UCSD-AML1 (cell line): ENCODE results near the gene CFAP99.

Experiments used
- DNase-seq: peaks from one replicate; lab custom pipeline; 2025; ENCODE audit not compliant: unreplicated experiment; lab: John Stamatoyannopoulos, UW

Gene CFAP99

DNA sequence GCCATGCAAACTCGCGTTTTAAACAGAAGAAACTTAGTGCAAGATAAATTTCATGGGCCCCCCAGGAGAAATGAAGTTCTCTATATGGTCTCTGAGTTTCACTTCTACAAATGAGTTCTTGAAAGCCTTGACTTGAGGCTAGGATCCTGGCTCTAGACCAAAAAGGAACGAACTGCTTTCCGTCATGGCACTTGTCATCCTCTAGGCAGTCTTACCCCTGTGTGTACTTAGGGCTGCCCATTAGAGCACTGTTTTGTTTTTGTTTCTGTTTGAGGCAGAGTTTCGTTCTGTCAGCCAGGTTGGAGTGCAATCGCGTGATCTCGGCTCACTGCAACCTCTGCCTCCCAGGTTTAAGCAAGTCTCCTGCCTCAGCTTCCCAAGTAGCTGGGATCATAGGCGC, 79.2 kb downstream of the CFAP99 start:
- DNase-seq = no peak

- DNase-seq = no peak
Observed at GRCh38 chr4:2500547-2500946, 81.8 kb downstream of the CFAP99 start.

DNA sequence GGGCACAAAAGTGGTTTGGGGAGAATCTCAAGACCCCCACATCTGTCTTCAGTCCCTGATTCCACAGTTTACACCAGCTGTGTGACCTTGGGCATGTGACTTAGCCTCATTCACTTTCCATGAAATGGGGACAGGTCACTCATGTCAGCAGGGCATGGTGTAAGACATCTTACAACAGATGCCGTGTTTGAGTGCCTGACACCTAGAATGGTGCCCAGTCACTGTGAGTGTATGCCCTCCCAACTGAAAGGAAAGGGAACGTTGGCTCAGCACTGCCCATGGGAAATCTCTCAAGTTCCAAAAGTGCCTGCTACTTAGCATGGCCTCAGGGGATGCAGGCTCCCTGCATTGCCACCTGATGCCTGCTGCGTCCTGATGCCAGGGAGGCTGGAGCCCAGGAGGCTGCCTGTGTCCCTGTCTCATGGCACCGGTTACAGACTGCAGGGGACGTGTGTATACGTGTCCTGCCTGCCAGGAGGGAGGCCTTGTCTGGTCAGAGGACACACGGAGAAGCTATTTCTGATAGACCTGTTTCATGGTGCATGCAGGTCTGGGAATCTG, 82.4 kb downstream of the CFAP99 start:
- DNase-seq = no peak

DNA sequence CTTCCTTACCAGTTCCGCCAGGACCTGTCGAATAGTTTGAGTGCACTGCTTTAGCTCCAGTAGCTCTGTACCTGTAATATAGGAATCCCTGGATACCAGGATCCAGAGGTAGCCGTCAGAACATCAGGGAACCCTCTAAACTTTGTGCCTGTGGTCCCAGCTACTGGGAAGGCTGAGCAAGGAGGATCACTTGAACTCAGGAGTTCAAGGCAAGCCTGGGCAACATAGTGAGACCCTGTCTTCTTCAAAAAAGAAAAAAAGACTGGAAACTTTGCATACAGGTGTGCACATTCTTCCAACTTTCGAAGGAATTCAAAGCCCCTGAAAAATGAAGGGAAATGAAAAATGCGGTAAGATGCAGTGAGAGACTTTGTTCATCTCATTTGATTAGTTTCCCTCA, 85.1 kb downstream of the CFAP99 start:
- no peak for DNase-seq

DNA sequence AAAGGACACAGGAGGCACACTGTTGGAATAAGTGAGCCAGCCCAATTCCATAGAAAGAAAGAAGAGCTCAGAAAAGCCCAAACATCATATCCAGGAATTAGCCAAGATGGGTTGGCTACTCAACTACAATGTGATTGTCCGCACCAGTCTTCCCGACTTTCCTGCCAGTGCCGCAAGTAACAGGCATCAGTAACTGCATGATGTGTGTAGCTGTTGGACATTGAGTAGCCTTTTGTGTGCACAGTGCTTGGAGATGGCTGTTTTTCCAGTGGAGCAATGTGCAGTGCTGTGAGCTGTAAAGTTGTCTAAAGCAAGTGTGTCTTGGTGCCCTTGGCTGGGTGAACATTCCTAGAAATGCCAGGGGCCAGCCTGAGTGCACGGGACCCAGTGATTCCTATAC, 88.5 kb downstream of the CFAP99 start:
- DNase-seq = no peak

GRCh38 chr4:2507855-2508254, 89.1 kb downstream of the CFAP99 start:
- no peak for DNase-seq

DNA sequence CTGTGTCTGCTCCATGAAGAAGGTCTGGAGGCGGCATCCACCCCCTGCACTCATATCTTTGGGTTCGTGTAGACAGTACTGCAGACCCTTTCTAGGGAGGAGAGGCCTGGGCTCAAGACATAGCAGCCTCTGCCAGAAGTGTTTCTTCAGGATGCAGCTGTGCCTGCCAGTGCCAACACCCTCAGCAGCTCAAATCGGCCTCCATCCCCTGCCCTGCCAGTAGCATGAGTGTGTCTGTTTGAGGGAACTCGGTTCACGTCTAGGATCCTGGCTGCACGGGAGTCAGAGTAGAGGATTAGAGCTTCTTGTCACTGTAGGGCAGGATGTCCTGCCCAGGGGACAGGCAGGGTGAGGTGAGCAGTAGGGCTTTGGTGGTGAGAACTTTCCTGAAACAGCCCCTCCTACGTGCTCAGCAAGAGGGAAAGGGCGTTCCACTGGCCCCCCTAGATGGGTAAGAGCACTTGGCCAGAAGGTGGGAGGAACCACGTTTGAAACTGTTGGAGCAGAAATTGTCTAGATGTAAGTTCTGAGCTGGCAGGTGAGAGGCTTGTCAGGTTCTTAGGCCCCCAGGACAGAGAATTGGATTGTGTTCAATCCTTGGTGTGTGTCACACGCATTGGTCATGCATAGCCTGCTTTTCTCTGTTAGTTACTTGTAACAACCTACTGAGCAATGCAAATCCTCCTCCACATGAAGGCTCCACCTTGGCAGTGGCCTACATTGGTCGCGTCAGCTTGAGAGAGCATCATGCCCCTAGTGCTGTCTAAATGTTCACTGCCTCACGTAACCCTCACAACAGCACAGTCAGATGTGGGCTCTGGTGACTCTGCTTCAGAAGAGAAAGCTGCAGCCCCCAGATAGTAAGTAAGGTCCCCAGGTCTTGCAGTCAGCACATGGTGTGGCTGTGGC, 91.8 kb downstream of the CFAP99 start:
- no peak for DNase-seq

DNA sequence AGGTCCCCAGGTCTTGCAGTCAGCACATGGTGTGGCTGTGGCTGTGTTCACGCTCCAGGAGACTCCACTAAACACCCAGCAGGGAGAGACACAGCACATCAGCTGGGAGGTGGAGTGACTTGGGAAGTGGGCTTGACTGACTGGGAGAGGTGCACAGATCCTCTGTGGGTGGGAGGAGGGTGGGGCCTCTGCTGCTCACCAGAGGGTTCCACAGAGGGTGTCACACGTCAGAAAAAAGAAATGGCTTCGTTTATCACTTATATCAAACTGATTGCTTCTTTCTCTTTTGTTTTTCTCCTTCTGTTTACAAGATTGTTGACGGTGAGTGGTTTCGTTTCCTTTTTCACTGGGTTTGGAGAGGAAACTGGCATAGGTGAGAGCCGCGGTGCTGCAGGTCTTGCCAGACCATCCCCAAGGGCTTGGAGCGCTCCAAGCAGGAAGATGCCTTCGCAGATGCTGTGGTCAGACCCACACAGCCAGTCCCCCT, 92.9 kb downstream of the CFAP99 start:
- DNase-seq = no peak
